Iris pigment epithelial cell (primary cell): Measurements from ENCODE around the gene AASS.

Experiments
- DNase-seq: peaks from one replicate; pipeline ENCODE4 v3.0.0-alpha.2; 2011; ENCODE audit warnings: low read depth

AASS gene

DNA sequence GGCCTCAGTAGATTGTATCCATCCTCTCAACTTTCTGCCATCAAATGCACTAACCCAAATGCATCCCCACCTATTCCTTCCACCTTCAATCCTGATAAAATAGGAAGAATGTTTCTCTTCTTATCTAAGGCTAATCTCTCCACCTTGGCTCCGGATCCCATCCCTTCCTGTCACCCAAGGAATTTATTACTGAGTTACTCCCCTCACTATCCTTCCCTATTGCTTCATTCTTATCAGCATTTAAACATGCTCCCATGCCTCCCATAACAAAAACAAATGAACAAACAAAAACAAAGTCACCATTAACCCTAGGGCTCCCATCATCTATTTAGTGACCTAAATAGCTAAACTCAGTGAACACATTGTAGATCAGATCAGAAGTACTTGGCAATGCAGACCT lies 25.3 kb downstream of the AASS start:
- no peak for DNase-seq

DNA sequence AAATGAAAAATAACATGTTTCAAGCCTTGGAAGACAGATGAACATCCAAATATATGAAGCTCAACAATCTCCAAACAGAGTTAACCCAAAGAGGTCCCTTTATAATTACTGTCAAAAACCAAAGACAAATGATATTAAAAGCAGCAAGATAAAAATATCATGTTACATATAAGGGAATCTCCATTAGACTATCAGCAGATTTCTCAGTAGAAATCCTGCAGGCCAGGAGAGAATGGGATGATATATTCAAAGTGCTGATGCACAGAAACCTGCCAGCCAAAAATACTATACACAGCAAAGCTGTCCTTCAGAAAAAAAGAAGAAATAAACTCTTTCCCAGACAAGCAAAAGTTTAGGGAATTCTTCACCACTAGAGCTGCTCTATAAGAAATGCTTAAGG lies 41.0 kb downstream of the AASS start:
- DNase-seq = no peak

DNA sequence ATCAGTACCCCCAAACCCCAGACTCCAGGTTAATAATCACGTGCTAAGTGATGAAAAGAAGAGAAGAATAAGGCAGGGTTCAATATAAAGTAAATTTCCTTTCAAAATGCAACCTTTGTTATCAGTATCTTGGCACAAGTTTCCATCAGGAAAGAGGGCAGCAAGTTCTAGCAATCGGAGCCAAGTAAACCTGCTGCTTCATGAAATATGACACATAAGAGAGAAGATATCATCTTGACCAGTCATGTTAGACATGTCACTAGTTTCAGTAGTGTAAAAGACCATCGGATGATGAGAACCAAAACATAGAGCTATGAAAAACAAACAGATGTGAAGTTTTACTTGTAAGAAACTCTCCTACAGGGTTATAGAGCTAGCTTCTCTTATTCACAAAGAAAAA lies 44.0 kb downstream of the AASS start:
- no peak for DNase-seq

DNA sequence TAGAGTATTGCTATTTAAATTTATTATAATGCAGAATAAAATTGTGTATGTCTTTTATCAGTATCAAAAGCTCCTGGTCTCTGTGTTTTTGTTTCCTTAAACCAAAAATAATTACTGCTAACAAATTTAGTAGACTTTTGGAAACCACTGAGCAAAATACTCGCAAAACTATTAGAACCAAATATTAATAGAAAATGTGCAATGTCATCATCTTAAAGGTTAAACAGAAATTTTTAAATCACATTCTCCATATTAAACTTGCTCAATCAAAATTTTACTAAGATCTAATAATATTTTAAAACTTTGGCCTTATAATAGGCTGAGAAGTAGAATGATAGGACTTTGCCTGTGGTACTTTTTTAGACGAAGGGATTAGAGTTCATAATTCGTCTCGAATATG lies 48.4 kb downstream of the AASS start:
- DNase-seq = no peak

DNA sequence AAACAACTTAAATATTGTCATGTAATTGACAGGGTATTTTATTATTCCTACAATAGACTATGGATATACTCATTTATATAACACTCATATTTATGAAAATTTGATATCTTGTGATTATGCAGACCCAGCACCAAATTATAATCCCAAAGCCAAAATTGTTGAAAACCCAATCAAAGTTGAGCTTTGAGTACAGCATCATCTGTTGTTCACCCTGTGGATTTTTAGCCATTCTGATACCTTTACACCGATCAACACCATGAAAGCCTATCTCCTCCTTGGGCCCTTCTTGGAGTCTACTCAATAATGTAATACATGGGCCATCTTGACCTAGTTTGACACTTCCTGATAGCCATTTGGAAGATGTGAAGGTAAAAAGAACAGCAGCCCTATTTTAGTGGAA lies 49.5 kb downstream of the AASS start:
- DNase-seq = no peak

DNA sequence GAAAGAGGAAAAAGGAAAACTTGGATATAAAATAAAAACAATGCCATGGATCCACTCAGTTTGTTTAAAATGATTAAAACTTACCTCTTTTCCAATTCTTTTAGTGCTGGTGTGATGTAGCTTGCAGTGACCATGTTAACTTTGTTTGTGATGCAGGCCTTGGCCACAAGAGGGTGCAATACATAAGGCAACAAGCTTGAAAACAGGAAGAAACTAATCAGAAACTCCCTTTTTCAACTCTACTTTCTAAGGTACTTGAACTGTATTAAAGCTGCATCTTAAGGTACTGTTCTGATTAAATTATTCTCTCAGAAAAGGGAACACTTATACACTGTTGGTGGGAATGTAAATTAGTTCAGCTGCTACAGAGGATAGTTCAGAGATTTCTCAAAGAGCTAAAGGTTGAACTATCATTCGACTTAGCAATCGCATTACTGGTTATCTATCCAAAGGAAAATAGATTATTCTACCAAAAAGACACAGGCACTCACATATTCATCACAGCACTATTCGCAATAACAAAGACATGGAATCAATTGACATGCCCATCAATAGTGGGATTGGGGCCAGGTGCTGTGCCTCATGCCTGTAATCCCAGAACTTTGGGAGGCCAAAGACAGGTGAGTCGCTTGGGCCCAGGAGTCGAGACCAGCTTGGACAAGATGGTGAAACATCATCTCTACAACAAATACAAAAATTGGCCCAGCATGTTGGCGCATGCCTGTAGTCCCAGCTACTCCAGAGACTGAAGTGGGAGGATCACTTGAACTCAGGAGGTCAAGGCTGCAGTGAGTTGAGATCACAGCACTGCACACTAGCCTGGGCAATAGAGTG lies 50.9 kb downstream of the AASS start:
- DNase-seq = peak; percentile 86

DNA sequence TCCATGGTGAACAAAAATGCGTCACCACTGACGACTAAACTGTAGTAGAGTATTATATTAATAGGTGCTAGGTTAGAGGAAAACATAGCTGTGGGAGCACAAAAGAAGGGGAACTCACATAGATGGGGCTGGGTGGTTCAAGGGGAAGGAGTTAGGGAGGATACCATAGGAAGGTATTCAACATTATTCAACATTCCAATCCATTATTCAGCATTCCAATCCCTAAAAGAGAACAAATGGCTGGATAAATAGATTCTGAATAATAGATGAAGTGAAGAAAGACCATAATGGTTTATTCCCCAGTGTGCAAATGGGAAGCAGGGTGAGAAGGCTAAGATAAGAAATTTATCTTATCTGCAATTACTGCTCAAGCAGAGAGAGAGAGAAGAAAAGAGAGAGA lies 61.4 kb downstream of the AASS start:
- DNase-seq = no peak

DNA sequence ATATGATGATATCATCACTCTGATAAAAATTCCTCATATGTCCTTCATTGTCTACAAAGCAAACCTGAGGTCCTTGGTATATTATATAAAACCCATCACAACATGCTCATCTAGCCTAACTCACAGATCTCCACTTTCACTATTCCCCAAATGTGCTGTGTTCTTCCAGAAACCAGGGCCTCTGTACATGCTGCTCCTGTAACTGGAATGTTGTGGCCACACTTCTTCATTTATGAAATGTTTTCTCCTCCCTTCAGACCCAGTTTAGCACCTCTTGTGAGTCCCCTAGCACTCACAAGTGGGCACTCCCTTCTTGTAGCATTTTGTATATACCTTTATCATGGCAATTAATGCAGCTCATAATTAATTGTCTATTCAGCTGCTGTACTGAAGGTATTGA lies 61.9 kb downstream of the AASS start:
- no peak for DNase-seq

DNA sequence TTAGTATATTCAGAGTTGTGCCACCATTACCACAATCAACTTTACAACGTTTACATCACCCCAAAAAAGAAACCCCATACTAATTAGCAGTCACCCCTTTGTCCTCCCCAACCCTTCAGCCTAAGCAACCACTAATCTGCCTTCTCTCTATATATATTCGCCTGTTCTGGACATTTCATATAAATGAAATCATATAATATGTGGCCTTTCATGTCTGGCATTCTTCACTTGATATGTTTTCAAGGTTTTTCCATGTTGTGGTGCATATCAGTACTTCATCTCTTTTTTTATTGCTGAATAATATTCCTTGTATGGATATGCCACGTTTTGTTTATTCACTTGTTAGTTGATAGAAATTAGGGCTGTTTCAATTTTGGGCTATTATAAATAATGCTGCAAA lies 70.4 kb downstream of the AASS start:
- no peak for DNase-seq

DNA sequence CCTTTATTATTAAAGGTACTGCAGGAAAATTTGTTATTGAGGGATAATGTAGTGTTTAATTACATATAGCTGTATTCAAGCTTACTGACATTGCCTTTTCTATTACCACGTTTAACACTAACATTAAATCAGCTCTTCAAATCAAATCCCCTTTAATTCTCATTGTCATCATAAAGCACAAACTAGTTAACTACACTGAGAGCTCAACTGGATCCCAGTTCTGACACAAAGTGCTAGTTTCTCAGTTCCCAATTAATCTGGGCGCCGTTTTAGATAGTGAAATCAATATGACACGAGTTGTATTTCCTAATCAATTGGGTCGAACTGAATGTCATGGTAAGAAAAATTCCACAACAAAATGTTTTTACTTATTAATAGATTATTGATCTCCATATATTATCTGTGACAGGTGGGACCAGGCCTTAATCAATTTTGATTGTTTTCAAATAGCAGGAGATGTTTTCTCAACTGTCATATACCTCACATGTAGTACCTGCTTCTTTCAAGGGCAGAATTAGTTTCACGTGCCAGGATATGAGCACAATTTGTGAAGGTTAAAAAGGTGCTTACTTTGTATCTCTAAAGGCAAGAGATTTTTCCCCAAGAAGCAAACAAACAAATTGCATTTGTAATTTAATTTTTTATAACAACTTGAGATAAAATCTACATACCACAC lies 71.0 kb downstream of the AASS start:
- DNase-seq = no peak

DNA sequence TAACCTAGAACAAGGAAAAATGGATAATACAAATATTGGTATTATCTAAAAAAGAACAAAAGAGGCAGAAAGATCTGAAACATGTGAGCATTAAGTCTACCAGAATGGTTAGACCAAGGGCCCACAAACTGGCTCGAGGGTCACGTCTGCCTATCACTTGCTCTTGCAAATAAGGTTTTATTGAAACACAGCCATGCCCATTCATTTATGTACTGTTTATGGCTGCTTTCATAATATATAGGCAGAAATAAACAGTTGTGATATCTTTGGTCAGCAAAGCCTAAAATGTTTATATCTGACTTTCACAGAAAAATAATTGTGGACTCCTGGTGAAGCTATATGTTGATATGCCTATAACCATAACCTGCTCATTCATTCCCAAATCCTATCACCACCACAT lies 71.8 kb downstream of the AASS start:
- no peak for DNase-seq

DNA sequence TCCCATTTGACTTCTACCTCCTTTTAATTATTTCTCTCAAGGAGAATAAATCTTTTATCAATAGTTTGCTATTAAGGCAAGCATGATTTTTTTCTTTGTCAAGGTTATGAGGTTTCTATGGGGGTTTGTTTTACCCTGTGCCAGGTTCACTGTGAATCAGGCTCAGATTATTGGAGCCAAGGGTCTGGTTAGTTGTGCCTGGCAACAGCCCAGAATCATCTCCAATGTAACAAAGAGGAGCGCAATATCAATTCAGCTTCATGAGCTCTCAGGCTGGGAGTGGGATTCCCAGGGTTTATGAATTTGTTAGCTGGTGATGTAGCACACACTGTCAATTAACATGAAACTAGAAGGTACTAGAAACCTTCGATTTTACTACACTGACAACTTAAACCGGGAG lies 73.2 kb downstream of the AASS start:
- DNase-seq = no peak

DNA sequence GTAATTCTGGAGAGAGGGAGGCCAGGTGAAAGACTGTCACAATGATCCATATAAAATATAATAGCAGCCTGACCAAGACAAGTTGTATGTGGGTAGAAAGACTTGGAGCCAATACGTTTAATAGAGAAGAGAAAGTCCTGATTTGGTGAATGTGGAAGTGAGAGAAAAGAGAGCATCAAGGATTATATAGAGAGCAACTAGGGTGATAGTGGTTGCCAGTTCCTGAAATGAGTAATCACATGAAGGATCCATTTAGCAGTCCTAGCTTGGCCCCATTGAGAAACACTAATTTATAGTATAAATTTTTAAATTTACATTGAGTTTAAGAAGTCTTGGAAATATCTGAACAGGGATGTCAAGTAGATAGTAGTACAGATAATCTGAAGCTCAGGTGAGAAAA lies 74.0 kb downstream of the AASS start:
- no peak for DNase-seq

DNA sequence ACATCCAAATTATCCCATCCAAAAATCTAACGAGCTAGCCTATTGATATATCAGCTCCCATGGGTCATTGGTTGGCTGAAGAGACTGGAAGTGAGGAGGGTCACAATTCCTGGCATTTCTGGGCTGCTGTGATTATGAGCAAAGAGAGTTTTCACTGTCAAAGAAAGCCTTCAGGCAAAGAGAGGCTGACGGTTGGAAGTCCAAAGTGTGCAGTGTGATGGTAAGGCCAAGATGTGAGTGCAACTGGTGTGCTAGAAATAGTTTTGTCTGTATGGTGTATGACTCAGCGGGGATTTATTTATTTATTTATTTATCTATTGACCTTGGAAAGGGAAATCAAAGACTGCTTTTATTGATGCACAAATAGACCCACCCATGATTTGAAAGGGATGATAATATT lies 75.0 kb downstream of the AASS start:
- DNase-seq = no peak

DNA sequence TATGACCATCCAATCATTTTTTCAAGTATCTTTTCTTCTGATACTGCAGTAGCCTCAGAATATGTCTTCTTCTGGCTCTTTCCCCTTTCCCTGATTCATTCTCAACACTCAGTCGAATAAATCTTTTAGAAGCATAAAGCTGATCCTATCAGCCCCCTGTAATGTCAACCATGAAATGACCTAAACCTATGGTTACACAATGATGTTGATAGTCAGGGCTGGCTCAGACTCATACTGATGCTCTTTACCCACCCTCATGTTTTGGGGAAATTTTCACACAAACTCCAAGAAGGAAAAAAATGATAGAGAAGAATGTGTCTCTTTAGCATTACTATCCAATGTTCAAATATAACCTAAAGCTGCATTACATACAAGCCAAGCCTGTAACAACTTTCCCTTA lies 76.0 kb downstream of the AASS start:
- DNase-seq = no peak

DNA sequence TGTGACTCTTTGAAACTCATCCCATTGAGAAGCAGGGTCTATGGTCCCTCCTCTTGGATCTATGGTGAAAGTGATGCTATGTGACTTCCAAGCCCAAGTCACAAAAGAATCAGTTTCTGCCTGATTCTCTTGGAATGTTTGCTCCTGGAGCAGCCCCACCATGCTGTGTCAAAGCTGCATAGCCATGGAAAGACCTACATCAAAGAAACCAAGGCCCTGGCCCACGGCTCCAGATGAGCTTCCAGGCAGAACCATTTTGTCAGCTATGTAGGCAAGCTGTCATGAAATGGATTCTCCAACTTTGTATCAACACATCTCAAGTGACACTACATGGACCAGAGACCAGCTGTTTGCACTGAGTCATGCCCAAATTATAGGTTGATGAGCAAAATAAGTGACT lies 77.0 kb downstream of the AASS start:
- DNase-seq = no peak

DNA sequence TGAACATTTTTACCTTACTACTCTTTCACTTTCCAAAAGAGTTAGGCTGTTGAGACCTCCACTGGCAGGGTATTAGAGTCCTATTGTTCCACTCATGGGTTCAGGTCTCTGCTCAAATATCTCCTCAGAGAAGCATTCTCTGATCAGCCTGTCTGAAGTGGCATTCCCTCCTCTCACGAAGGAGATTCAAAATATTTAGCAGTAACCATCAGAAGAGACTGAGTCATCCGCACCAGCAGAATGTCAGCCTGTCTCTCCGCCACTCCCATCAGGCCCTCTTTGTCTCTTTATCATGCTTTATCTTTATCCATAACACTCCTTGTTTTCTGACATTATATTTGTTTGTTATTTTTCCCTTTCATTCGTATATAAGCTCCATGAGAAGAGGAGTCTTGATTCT lies 79.1 kb downstream of the AASS start:
- DNase-seq = no peak

DNA sequence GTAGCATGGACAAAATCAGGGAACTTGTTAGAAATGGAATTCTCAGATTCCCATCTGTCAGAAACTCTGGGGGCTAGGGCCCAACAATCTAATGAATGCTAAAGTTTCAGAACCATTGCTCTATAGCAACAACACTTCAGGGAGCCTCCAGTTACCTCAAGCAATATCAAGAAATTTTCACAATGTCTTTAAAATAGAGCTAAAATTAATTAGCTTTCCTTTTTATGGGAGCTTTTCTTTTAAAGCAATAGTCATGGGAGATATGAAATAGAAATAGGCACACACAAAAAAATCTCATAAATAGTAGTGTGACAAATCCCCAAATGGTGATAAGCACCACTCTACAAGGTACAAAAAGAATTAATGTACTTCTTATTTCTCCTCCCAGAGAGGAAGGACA lies 80.9 kb downstream of the AASS start:
- DNase-seq = no peak

DNA sequence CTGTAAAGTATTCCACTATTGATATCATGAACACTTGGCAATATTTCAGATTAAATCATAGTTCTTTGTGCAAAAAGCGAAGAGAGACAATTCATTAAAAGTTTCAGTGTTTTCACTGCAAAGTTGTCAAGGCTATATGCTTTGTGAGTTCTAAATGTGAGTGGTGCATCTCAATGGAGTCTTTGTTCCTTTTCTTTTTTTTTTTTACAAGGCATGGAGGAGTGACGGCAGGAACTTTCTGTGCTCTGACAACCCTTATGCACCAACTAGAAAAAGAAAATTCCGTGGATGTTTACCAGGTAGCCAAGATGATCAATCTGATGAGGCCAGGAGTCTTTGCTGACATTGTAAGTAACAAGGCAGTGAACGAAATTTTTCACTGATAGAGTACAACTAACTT lies 84.5 kb downstream of the AASS start:
- DNase-seq = no peak

DNA sequence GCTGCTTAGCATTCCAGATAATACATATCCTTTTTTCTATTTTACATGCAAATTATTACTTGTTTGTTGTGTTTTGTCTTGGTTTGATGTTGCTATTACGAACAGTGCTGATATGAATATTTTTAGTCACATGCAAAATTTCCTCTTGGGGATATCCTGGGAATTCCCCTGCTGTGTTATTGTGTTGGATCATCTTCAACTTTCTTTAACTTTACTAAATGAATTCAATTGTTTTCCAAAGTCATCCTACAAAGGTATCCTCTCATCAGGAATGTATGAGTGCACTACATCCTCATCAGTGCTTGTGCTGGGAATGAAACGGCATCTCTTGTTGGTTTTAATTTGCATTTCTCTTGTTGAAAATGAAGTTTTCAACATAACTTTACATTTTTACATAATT lies 87.1 kb downstream of the AASS start:
- no peak for DNase-seq

DNA sequence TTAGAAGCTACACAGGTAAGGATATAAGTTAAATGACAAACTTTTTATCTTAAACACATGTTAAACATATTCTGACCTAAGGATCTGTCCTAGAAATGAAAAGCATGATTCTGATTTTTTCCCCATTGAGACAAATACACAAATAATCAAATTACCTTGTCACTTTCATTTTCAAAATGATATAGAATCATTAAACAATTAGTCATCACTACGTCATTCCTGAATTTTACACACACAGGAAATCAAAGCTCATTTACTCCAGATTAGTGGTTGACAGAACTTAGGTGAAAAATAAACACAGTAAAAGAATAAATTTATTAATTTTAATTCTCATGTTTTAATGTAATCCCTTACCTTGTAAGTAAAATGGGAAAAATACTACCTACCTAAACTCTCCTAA lies 89.0 kb downstream of the AASS start:
- DNase-seq = peak; percentile 5

DNA sequence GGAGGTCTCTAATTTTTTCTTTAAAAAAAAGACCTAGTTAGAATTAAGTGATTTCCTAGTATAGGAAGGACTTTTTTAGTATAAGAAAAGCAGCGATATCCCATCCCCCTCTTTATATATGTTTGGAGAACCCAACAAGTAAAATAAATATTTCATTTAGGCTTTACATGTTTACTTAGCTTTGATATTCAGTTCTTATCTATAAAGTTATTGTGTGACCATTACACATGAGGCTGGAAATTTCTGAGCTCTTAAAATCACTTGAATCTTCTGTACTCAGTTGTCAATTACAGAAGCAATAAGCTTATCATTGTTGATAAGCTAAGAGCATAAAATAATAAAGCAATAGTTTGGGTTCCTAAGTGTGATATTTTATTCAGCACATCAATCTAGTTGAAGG lies 89.7 kb downstream of the AASS start:
- no peak for DNase-seq

DNA sequence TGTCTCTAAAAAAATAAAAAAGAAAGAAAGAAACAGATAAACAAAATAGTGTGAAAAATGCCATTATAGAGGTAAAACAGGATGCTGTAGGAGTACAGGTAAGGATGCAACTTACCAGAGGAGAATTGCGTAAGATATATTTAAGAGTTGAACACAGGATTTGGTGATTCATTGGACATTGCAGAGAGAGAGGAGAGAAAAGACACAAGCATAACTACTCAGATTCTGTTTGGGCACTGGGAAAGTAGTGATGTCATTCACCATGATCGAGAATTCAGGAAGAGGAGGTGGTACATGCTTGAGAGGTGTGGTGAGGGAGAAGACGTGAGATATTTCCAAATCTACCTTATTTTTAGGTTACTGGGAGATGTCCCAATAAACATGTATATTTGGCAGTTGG lies 97.6 kb downstream of the AASS start:
- no peak for DNase-seq

DNA sequence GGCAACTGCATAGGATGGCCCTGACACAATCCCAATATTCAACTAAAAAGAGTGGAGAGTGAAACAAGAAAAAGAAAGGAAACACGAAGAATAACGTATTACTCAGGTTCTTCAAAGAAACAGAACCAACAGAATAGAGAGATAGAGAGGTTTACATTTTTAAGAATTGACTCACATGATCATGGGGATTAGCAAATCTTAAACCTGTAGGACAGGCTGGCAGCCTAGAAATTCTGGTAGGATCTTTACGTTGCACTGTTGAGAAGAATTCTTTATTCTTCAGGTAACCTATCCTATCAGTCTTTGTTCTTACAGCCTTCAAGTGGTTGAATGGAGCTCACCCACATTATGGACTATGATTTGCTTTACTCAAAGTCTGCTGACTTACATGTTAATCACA lies 103.9 kb downstream of the AASS start:
- DNase-seq = no peak
